IMR-90 (cell line): ENCODE measurements around the gene RAB29. TPM values are rescaled to one million over a fixed set of nuclear protein-coding genes. Genes with fewer than 3 reads are reported as not detected.

Experiments
- ATAC-seq: fragments of 200-7000 bp; cut with Tn5 transposase; 2 replicates; pipeline ENCODE4 v1.9.1; 2020; ENCODE audit warnings: low read depth, mild to moderate bottlenecking, moderate library complexity
- BruUV-seq: library from RNA; stranded (reverse); fragments of 400-500 nt; replicated peaks from 2 replicates; lab custom pipeline; 2021; lab: Mats Ljungman, UMichigan
- CTCF ChIA-PET: fragments of 300-600 bp; formaldehyde crosslinking; extraction: SDS; loops from one replicate; lab custom pipeline; 2021; ENCODE audit warnings: antibody characterized with exemption; lab: Yijun Ruan, JAX
- POLR2A ChIA-PET: fragments of 300-600 bp; sonication (Branson Sonifier 250); formaldehyde crosslinking; loops from one replicate; lab custom pipeline; 2022; ENCODE audit warnings: antibody characterized with exemption; ENCODE audit not compliant: unreplicated experiment; lab: Charles Lee
- DNase-seq: peaks from one replicate; pipeline ENCODE4 v3.0.0; 2013
- H2AFZ ChIP-seq: replicated peaks from 2 replicates; pipeline ENCODE3; 2013; ENCODE audit warnings: low read length, mild to moderate bottlenecking; ENCODE audit not compliant: poor library complexity
- H2AK5ac ChIP-seq: 2 replicates; pipeline ENCODE4 v1.6.1; 2013; ENCODE audit warnings: low read depth, low read length, inconsistent platforms
- H2AK9ac ChIP-seq: replicated peaks from 2 replicates; pipeline ENCODE3; 2013; ENCODE audit warnings: mild to moderate bottlenecking, low read depth, low read length, moderate library complexity; ENCODE audit not compliant: poor library complexity
- H2BK120ac ChIP-seq: 2 replicates; pipeline ENCODE4 v1.6.1; 2013; ENCODE audit warnings: low read depth, low read length, inconsistent platforms
- H2BK15ac ChIP-seq: 3 replicates; pipeline ENCODE4 v1.6.1; 2013; ENCODE audit warnings: low read depth, low read length, inconsistent platforms
- H2BK20ac ChIP-seq: 2 replicates; pipeline ENCODE4 v1.6.1; 2013; ENCODE audit warnings: low read depth, mild to moderate bottlenecking, inconsistent platforms, low read length, moderate library complexity
- H2BK5ac ChIP-seq: 2 replicates; pipeline ENCODE4 v1.6.1; 2013; ENCODE audit warnings: mild to moderate bottlenecking, low read depth, low read length, inconsistent platforms; ENCODE audit not compliant: poor library complexity, severe bottlenecking
- H3K14ac ChIP-seq: replicated peaks from 2 replicates; pipeline ENCODE4 v1.6.1; 2013; ENCODE audit warnings: low read depth, low read length, inconsistent platforms
- H3K18ac ChIP-seq: 2 replicates; pipeline ENCODE4 v1.6.1; 2013; ENCODE audit warnings: low read depth, low read length, control low read depth
- H3K23ac ChIP-seq: 2 replicates; pipeline ENCODE4 v1.6.1; 2013; ENCODE audit warnings: low read depth, low read length, inconsistent platforms
- H3K27ac ChIP-seq: 2 replicates; pipeline ENCODE4 v1.5.1; 2013; ENCODE audit warnings: mild to moderate bottlenecking, control low read depth, low read length; ENCODE audit not compliant: insufficient read depth
- H3K27me3 ChIP-seq: 2 replicates; pipeline ENCODE4 v1.6.1; 2013; ENCODE audit warnings: low read length; ENCODE audit not compliant: control insufficient read depth, insufficient read depth
- H3K36me3 ChIP-seq: 2 replicates; pipeline ENCODE4 v1.6.1; 2013; ENCODE audit warnings: low read length, mixed read lengths; ENCODE audit not compliant: control insufficient read depth, insufficient read depth
- H3K4ac ChIP-seq: 2 replicates; pipeline ENCODE4 v1.6.1; 2013; ENCODE audit warnings: low read depth, low read length, inconsistent platforms
- H3K4me1 ChIP-seq: 2 replicates; pipeline ENCODE4 v1.6.1; 2013; ENCODE audit warnings: low read length, mixed read lengths; ENCODE audit not compliant: control insufficient read depth, insufficient read depth
- H3K4me2 ChIP-seq: 2 replicates; pipeline ENCODE4 v1.6.1; 2013; ENCODE audit warnings: low read depth, mild to moderate bottlenecking, control low read depth, low read length, moderate library complexity
- H3K4me3 ChIP-seq: 2 replicates; pipeline ENCODE4 v1.5.1; 2013; ENCODE audit warnings: low read depth, mild to moderate bottlenecking, control low read depth, low read length, moderate library complexity; ENCODE audit not compliant: insufficient read depth
- H3K56ac ChIP-seq: 2 replicates; pipeline ENCODE4 v1.6.1; 2013; ENCODE audit warnings: low read length, inconsistent platforms; ENCODE audit not compliant: insufficient read depth; ENCODE audit errors: extremely low read depth
- H3K79me1 ChIP-seq, 2 experiments: 2 replicates each; pipeline ENCODE4 v1.6.1; 2013; ENCODE audit warnings: low read length in 2 of 2, inconsistent platforms in 1 of 2, low read depth in 1 of 2
- H3K9ac ChIP-seq: 2 replicates; pipeline ENCODE4 v1.6.1; 2013; ENCODE audit warnings: low read depth, low read length, control low read depth
- H3K9me1 ChIP-seq: 2 replicates; pipeline ENCODE4 v1.6.1; 2013; ENCODE audit warnings: low read length, inconsistent platforms; ENCODE audit not compliant: insufficient read depth
- H3K9me3 ChIP-seq: 2 replicates; pipeline ENCODE4 v1.6.1; 2013; ENCODE audit warnings: low read length; ENCODE audit not compliant: control insufficient read depth, insufficient read depth
- H4K20me1 ChIP-seq: 2 replicates; pipeline ENCODE4 v1.6.1; 2013; ENCODE audit warnings: low read length, inconsistent platforms; ENCODE audit not compliant: insufficient read depth
- H4K5ac ChIP-seq: 2 replicates; pipeline ENCODE4 v1.6.1; 2013; ENCODE audit warnings: mild to moderate bottlenecking, low read depth, low read length, control low read depth
- H4K8ac ChIP-seq, 2 experiments: 2 replicates each; pipeline ENCODE4 v1.6.1; 2013; ENCODE audit warnings: low read depth in 2 of 2, low read length in 2 of 2, control low read depth in 1 of 2, inconsistent platforms in 1 of 2
- H4K91ac ChIP-seq: 2 replicates; pipeline ENCODE4 v1.6.1; 2013; ENCODE audit warnings: low read depth, low read length, inconsistent platforms; ENCODE audit not compliant: insufficient read depth
- BHLHE40 ChIP-seq: fragments of 150-350 bp; IDR thresholded peaks from 2 replicates; pipeline ENCODE4 v1.6.1; 2016; ENCODE audit warnings: mild to moderate bottlenecking, low read depth, low read length
- FOS ChIP-seq: fragments of 150-350 bp; IDR thresholded peaks from 2 replicates; pipeline ENCODE4 v1.6.1; 2016; ENCODE audit warnings: low read depth, low read length
- MXI1 ChIP-seq: IDR thresholded peaks from 2 replicates; pipeline ENCODE4 v1.6.1; 2012; ENCODE audit warnings: low read depth, mild to moderate bottlenecking, low read length, moderate library complexity, borderline replicate concordance
- NFE2L2 ChIP-seq: fragments of 150-350 bp; IDR thresholded peaks from 2 replicates; pipeline ENCODE4 v1.6.1; 2016; ENCODE audit warnings: low read depth, mild to moderate bottlenecking, low read length
- POLR2A ChIP-seq: IDR thresholded peaks from 2 replicates; pipeline ENCODE4 v1.6.1; 2012; ENCODE audit warnings: mild to moderate bottlenecking, low read depth, low read length
- RAD21 ChIP-seq: IDR thresholded peaks from 2 replicates; pipeline ENCODE4 v1.6.1; 2012; ENCODE audit warnings: low read length, improper control_type of control experiment
- RCOR1 ChIP-seq: IDR thresholded peaks from 2 replicates; pipeline ENCODE4 v1.6.1; 2012; ENCODE audit warnings: mild to moderate bottlenecking, low read length, improper control_type of control experiment; ENCODE audit not compliant: insufficient replicate concordance
- SMC3 ChIP-seq: fragments of 150-350 bp; IDR thresholded peaks from 2 replicates; pipeline ENCODE4 v1.6.1; 2016; ENCODE audit warnings: low read depth, mild to moderate bottlenecking, antibody characterized with exemption, low read length, moderate library complexity
- WGBS, 2 experiments: methylation state at CpG; one replicate each; pipeline versions ENCODE4 v1.1.5 to v1.1.7; 2013; ENCODE audit warnings: missing lambda C conversion rate in 2 of 2; ENCODE audit not compliant: insufficient read length in 1 of 2; ENCODE audit errors: extremely low coverage in 2 of 2; 5-methylcytosine and 5-hydroxymethylcytosine counted together
- dilution Hi-C: fragments of 300-500 bp; cut with HindIII; formaldehyde crosslinking; loops from one replicate; pipeline ENCODE4 v1.14.3; 2018; ENCODE audit warnings: low sequenced_read_pairs; ENCODE audit not compliant: unreplicated experiment
- in situ Hi-C: fragments of 300-500 bp; cut with MboI; formaldehyde crosslinking; loops from 3 replicates; pipeline ENCODE4 v1.14.3; 2019; ENCODE audit warnings: low sequenced_read_pairs, inconsistent platforms, mixed read lengths
- intact Hi-C: fragments of 100-400 bp; cut with micrococcal nuclease; formaldehyde crosslinking; loops from 2 replicates; pipeline ENCODE4 v1.10.0; 2022
- polyA plus RNA-seq, 3 experiments: library from polyadenylated mRNA; depleted of rRNA; stranded (reverse); fragments of >200 nt; gene quantifications; 2 replicates each; pipeline ENCODE4 v1.2.3, GENCODE V29; 2012; ENCODE audit warnings: low replicate concordance in 1 of 3
- total RNA-seq: library from RNA; depleted of rRNA; stranded (reverse); fragments of >200 nt; gene quantifications from 2 replicates; pipeline ENCODE4 v1.2.3, GENCODE V29; 2012

The RAB29 gene
- total and polyA plus RNA-seq, 2 of the 4 experiments (the other 2 are of a cell fraction): 5.7 to 7.3 TPM

- no peak for TF ChIP-seq SMC3
- TF ChIP-seq NFE2L2: no peak
- no peak for TF ChIP-seq MXI1
- no peak for TF ChIP-seq BHLHE40
- no peak for TF ChIP-seq FOS
- TF ChIP-seq RAD21: no peak
- TF ChIP-seq POLR2A: no peak
- TF ChIP-seq RCOR1: no peak
- dilution Hi-C loops: no loop called here
- H3K79me1 ChIP-seq: peaks cover 9 to 62% of the 10 kb centered on the region in 2 experiments
Observed at GRCh38 chr1:205733438-205734175, 41.7 kb downstream of the RAB29 start.

More at GRCh38 chr1:205733438-205734175, 41.7 kb downstream of the RAB29 start:
- no TSS peak for BruUV-seq
- Histone ChIP-seq H4K5ac (no peak overlapping the region), H3K9me1 (peaks cover 4% of the 10 kb centered on the region; the same call in 1 of the 2 replicates), H2BK5ac (peak overlapping the region; percentile 45), H3K18ac (no peak overlapping the region), H3K4me3 (no peak overlapping the region), H3K23ac (no peak overlapping the region; the same call in 1 of the 2 replicates), H3K4me1 (peaks cover 3% of the 10 kb centered on the region), H3K56ac (no peak overlapping the region), H2AK5ac (peak overlapping the region; percentile 73; the same call in 1 of the 2 replicates), H3K9me3 (no peaks in the 10 kb centered on the region), H3K27ac (no peak overlapping the region), H3K4me2 (no peak overlapping the region), H4K20me1 (peaks cover 53% of the 10 kb centered on the region), H2BK120ac (no peak overlapping the region), H3K27me3 (no peaks in the 10 kb centered on the region), H4K91ac (no peak overlapping the region), H2AFZ (no peak overlapping the region), H2AK9ac (no peak overlapping the region), H2BK15ac (no peak overlapping the region), H3K4ac (no peak overlapping the region), H4K8ac (peak overlapping the region in 1 of 2 experiments; percentile 60; a peak in 1 of 4 replicates), H3K9ac (no peak overlapping the region), H3K14ac (no peak overlapping the region; the same call in 1 of the 2 replicates), H2BK20ac (no peak overlapping the region), H3K36me3 (peaks cover 16% of the 10 kb centered on the region)
- WGBS, 2 experiments: 100% methylated on average over 1 of the region's 2 CpGs; no CpG with 5 or more reads in 1 of the 2 experiments
- no peak for DNase-seq
- intact Hi-C loops: no loop called here
- in situ Hi-C loops: no loop called here
- CTCF ChIA-PET: interaction anchor here (0.6 kb wide), 1 partner anchor 966 kb away, joined by 3 read pairs; no protein-coding TSS in a partner anchor
- no peak for ATAC-seq
- POLR2A ChIA-PET: interaction anchor here (0.7 kb wide), 1 partner anchor 8 kb away, joined by 4 read pairs; no protein-coding TSS in a partner anchor
